Central memory CD8-positive, alpha-beta T cell (primary cell): ENCODE results near the gene SLC12A2.

Experiments used
- ATAC-seq: fragments of 150-1000 bp; cut with Tn5 transposase; replicated peaks from 2 replicates; pipeline ENCODE4 v1.10.0; 2022; ENCODE audit warnings: mild to moderate bottlenecking, moderate FRiP score, moderate number of reproducible peaks; ENCODE audit not compliant: poor library complexity, severe bottlenecking; ENCODE audit errors: extremely low read depth
- DNase-seq, 2 donors: peaks; one replicate each; pipeline ENCODE4 v3.0.0; 2021; ENCODE audit warnings: low spot score in 2 of 2
- H3K27ac Mint-ChIP-seq: one replicate; pipeline ENCODE4 v1.8.0; 2022; ENCODE audit warnings: low read depth, mild to moderate bottlenecking, moderate library complexity, mixed read lengths
- H3K27me3 Mint-ChIP-seq: one replicate; pipeline ENCODE4 v1.8.0; 2022; ENCODE audit warnings: mixed read lengths
- H3K36me3 Mint-ChIP-seq: one replicate; pipeline ENCODE4 v1.8.0; 2022; ENCODE audit warnings: mild to moderate bottlenecking, moderate library complexity, mixed read lengths; ENCODE audit not compliant: insufficient read depth
- H3K4me1 Mint-ChIP-seq: one replicate; pipeline ENCODE4 v1.8.0; 2022; ENCODE audit warnings: mixed read lengths
- H3K4me3 Mint-ChIP-seq: one replicate; pipeline ENCODE4 v1.8.0; 2022; ENCODE audit warnings: mild to moderate bottlenecking, moderate library complexity, mixed read lengths
- H3K9me3 Mint-ChIP-seq: one replicate; pipeline ENCODE4 v1.8.0; 2022; ENCODE audit warnings: mixed read lengths

SLC12A2 gene

DNA sequence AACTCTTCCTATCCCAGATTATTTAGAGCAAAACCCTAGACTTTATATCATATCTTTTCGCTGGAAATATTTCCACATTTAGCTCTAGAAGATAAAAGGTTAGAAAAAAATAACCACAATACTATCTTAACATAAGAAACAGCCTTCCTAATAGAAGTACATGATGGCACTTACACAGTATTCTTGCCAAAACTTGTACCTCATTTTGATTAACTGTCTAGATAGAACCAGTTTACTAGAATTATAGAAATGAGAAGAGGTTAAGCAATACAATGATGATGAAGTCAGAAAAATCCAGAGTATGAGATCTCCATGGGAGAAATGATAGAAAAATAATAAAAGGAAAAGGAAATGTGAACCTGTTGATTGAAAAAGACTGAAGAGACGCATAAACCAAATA is 63.1 kb downstream of the SLC12A2 start:
- Mint-ChIP-seq H3K27me3 (no peaks in the 10 kb centered on the region), H3K4me1 (no peaks in the 10 kb centered on the region), H3K36me3 (peaks cover 9% of the 10 kb centered on the region), H3K27ac (no peak overlapping the region), H3K9me3 (no peaks in the 10 kb centered on the region), H3K4me3 (no peak overlapping the region)
- ATAC-seq (no peak), DNase-seq (no peak)

- Mint-ChIP-seq H3K9me3 (no peaks in the 10 kb centered on the region), H3K27ac (no peak overlapping the region), H3K36me3 (peaks cover 20% of the 10 kb centered on the region), H3K27me3 (no peaks in the 10 kb centered on the region), H3K4me1 (no peaks in the 10 kb centered on the region), H3K4me3 (no peak overlapping the region)
- ATAC-seq = no peak
- no peak for DNase-seq
Observed at GRCh38 chr5:128154943-128155342, 71.4 kb downstream of the SLC12A2 start.

- DNase-seq (no peak), ATAC-seq (no peak)
- no peaks in the 10 kb centered on the region for H3K9me3 Mint-ChIP-seq
- no peaks in the 10 kb centered on the region for H3K4me1 Mint-ChIP-seq
- H3K27me3 Mint-ChIP-seq = no peaks in the 10 kb centered on the region
- H3K36me3 Mint-ChIP-seq = peaks cover 20% of the 10 kb centered on the region
- no peak overlapping the region for H3K27ac Mint-ChIP-seq
- H3K4me3 Mint-ChIP-seq = no peak overlapping the region
Observed at GRCh38 chr5:128155776-128156175, 72.2 kb downstream of the SLC12A2 start.

DNA sequence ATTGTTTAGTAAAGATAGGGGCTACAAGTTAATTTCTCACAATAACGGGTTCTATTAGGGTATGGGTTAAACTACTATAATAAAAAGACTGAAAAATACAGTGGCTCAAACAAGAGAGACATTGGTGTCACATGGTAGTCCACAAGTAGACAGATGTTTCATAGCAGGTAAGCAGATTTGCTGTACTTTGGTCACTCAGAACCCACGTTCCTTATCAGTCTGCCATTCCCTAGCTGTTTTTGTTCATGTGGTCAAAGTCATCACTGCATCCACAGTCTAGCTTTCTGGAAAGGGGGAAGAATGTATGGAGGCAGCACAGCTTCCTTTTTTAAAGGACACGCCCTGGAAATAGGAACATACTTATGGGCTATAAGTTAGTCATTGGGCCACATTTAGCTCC is 73.0 kb downstream of the SLC12A2 start:
- ATAC-seq = no peak
- DNase-seq = no peak
- Mint-ChIP-seq H3K9me3 (no peaks in the 10 kb centered on the region), H3K27ac (no peak overlapping the region), H3K4me3 (no peak overlapping the region), H3K27me3 (no peaks in the 10 kb centered on the region), H3K4me1 (no peaks in the 10 kb centered on the region), H3K36me3 (peaks cover 22% of the 10 kb centered on the region)

DNA sequence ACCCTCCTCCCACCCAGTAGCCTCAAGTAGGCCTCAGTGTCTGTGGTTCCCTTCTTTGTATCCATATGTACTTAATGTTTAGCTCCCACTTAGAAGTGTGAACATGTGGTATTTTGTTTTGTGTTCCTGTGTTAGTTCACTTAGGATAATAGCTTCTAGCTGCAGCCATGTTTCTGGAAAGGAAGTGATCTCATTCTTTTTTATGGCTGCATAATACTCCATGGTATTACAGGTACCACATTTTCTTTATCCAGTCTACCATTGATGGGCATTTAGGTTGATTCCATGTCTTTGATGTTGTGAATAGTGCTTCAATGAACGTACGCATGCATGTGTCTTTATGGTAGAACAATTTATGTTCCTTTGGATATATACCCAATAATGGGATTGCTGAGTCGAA is 74.8 kb downstream of the SLC12A2 start:
- Mint-ChIP-seq H3K27ac (no peak overlapping the region), H3K4me1 (no peaks in the 10 kb centered on the region), H3K27me3 (no peaks in the 10 kb centered on the region), H3K9me3 (no peaks in the 10 kb centered on the region), H3K4me3 (no peak overlapping the region), H3K36me3 (peaks cover 27% of the 10 kb centered on the region)
- ATAC-seq = no peak
- no peak for DNase-seq

DNA sequence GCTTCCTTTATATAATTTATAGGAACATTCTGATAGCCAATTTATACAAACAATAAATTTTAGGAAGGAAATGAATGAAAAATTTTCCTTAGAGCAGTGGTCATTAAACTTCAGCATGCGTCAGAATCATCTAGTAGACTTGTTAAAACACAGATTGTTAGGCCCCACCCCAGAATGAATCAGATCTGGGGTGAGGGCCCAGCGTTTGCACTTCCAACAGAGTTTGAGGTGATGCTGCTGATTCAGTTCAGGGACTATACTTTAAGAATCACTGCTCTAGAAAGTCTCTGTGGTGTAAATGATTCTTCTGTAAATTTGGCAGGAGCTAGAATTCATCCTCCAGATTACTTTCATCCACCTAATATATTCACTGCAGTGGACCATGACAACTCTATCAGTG is 80.4 kb downstream of the SLC12A2 start:
- ATAC-seq (no peak), DNase-seq (no peak)
- H3K27ac Mint-ChIP-seq = no peak overlapping the region
- H3K9me3 Mint-ChIP-seq = no peaks in the 10 kb centered on the region
- no peak overlapping the region for H3K4me3 Mint-ChIP-seq
- H3K36me3 Mint-ChIP-seq = peaks cover 14% of the 10 kb centered on the region
- no peaks in the 10 kb centered on the region for H3K27me3 Mint-ChIP-seq
- no peaks in the 10 kb centered on the region for H3K4me1 Mint-ChIP-seq

DNA sequence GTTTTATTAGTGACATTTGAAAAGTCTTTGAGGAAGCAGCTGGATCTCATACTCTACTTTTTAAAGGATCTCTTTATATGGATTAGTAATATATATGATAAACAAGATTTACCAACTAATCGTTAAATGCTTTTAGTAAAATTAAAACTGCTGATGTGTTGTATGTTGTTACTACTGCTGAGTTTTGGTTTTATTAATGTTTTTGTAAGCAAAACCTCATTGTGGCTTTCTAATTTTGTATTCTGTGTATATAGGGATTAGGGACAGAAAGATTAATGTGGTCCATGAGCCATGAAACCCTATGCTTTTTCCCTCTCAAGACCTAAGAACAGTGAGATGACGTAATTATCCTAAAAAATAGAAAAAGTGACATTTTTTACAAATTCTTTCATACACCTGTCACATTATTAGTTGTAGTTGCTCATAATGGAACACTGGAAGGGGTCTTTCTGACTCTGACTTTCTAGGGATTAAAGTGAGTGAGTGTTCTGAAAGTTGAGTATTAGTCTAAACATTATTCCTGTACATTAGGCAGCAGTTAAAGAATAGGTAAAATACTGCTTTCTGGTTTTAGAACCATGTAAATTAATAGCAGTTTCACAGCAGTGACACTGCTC is 85.9 kb downstream of the SLC12A2 start:
- DNase-seq (no peak), ATAC-seq (no peak)
- no peak overlapping the region for H3K4me3 Mint-ChIP-seq

DNA sequence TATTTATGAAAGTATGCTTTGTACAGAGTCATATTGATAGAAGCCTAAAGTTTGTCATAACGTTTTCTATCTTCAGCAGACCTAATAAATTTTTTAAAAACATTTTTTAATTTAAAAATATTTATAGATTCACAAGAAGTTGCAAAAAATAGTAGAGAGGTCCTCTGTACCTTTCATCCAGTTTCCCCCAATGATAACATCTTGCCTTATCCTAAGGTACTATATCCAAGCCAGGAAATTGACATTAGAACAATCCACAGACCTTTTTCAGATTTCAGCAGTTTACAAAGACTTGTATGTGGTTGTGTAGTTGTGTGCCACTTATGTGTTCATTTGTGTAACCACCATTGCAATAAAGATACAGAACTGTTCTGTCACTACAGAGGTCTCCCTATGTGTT is 88.5 kb downstream of the SLC12A2 start:
- Mint-ChIP-seq H3K4me1 (no peaks in the 10 kb centered on the region), H3K9me3 (no peaks in the 10 kb centered on the region), H3K36me3 (peaks cover 1% of the 10 kb centered on the region), H3K27me3 (no peaks in the 10 kb centered on the region), H3K27ac (no peak overlapping the region), H3K4me3 (no peak overlapping the region)
- ATAC-seq (no peak), DNase-seq (no peak)

More for the DNA sequence above, 85.9 kb downstream of the SLC12A2 start:
- no peaks in the 10 kb centered on the region for H3K27me3 Mint-ChIP-seq
- H3K4me1 Mint-ChIP-seq = no peaks in the 10 kb centered on the region
- H3K27ac Mint-ChIP-seq = no peak overlapping the region
- H3K36me3 Mint-ChIP-seq = peaks cover 3% of the 10 kb centered on the region
- H3K9me3 Mint-ChIP-seq = no peaks in the 10 kb centered on the region

DNA sequence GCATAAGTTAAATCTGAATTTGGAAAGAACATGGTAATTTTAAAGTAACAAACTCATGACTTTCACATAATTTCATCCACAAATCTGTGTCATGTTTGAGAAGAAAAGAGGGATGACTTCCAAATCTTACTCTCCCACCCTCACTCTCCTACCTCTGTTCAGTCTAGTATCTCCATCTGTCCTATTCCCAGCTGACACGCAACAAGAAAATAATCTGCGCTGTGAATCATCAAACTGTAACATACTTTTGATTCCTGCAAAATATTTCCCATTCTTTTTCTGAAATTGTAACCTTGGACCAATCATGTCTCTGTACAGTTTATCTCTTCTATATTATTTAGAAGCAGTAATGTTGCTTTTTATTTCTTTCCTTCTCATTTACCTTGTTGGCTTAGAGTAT is 91.4 kb downstream of the SLC12A2 start:
- no peaks in the 10 kb centered on the region for H3K27me3 Mint-ChIP-seq
- ATAC-seq = no peak
- H3K4me1 Mint-ChIP-seq = no peaks in the 10 kb centered on the region
- no peak overlapping the region for H3K27ac Mint-ChIP-seq
- DNase-seq = no peak
- H3K36me3 Mint-ChIP-seq = peaks cover 4% of the 10 kb centered on the region
- H3K9me3 Mint-ChIP-seq = no peaks in the 10 kb centered on the region
- no peak overlapping the region for H3K4me3 Mint-ChIP-seq

GRCh38 chr5:128192368-128192767 is 108.8 kb downstream of the SLC12A2 start:
- ATAC-seq (no peak), DNase-seq (no peak)
- Mint-ChIP-seq H3K4me1 (no peaks in the 10 kb centered on the region), H3K9me3 (no peaks in the 10 kb centered on the region), H3K27ac (no peak overlapping the region), H3K4me3 (no peak overlapping the region), H3K27me3 (no peaks in the 10 kb centered on the region), H3K36me3 (peaks cover 6% of the 10 kb centered on the region)

GRCh38 chr5:128193665-128194390 is 110.3 kb downstream of the SLC12A2 start:
- Mint-ChIP-seq H3K27me3 (no peaks in the 10 kb centered on the region), H3K9me3 (no peaks in the 10 kb centered on the region), H3K27ac (no peak overlapping the region), H3K4me3 (no peak overlapping the region), H3K36me3 (peaks cover 1% of the 10 kb centered on the region), H3K4me1 (no peaks in the 10 kb centered on the region)
- ATAC-seq (no peak), DNase-seq (no peak)

DNA sequence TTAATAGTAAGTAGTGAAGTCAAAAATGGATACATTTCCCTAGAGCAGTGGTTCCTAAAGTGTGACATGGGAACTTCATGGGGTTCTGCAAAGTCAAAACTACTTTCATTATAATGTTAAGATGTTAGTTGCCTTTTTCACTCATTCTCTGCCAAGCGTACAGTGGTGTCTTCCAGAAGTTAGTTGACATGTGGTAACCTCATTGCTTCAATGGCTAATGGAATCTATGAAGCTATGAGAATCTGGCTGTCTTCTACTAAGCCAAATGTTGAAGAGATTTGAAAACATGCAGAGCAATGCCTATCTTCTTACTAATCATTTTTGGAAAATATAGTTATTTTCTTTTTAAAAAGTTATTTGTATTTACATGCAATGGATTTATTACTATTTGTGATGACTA is 111.8 kb downstream of the SLC12A2 start:
- H3K4me3 Mint-ChIP-seq = no peak overlapping the region

DNA sequence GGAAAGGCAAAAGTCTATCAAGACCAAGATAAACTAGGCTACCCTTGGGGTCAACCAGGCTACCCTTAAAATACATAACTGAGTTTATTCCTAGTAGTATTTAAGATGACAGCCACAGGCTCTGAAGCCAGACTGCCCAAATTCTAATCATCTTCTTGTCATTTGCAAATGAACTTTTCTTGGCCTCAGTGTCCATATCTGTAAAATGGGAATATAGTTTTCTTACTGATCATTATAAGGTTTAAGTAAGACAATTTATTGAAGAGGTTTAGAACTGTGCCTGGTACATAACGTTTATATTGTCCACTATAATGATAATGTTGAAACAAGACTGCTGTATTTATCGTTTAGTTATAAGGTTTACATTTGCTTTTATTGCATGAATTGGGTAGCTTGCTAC is 112.5 kb downstream of the SLC12A2 start:
- H3K4me1 Mint-ChIP-seq = no peaks in the 10 kb centered on the region

More for the DNA sequence above, 111.8 kb downstream of the SLC12A2 start:
- Mint-ChIP-seq H3K27ac (no peak overlapping the region), H3K4me1 (no peaks in the 10 kb centered on the region), H3K27me3 (no peaks in the 10 kb centered on the region), H3K9me3 (no peaks in the 10 kb centered on the region), H3K36me3 (peaks cover 1% of the 10 kb centered on the region)
- DNase-seq (no peak), ATAC-seq (no peak)

More for the DNA sequence above, 112.5 kb downstream of the SLC12A2 start:
- Mint-ChIP-seq H3K27me3 (no peaks in the 10 kb centered on the region), H3K4me3 (no peak overlapping the region), H3K9me3 (no peaks in the 10 kb centered on the region), H3K27ac (no peak overlapping the region), H3K36me3 (peaks cover 1% of the 10 kb centered on the region)
- no peak for ATAC-seq
- DNase-seq = no peak
